RKO (cell line): ENCODE measurements around the gene ST3GAL2.
A peak's percentile ranks its signal among the peaks of the same experiment; 100 is the strongest.

Source experiments
- DNase-seq: peaks from one replicate; pipeline ENCODE4 v3.0.0-alpha.2; 2016; ENCODE audit warnings: low spot score

The ST3GAL2 gene

GRCh38 chr16:70437582-70438557, 1.0 kb downstream of the ST3GAL2 start:
- DNase-seq, result peak; percentile 69

GRCh38 chr16:70437017-70437581, 1.8 kb downstream of the ST3GAL2 start:
- DNase-seq, result no peak

- no peak for DNase-seq
These were observed 4.2 kb downstream of the ST3GAL2 start for GRCh38 chr16:70434484-70435260.

- DNase-seq, result no peak
These were observed 5.3 kb downstream of the ST3GAL2 start for GRCh38 chr16:70433458-70434103.

GRCh38 chr16:70432723-70433457, 6.0 kb downstream of the ST3GAL2 start:
- no peak for DNase-seq

GRCh38 chr16:70432356-70432722, 6.6 kb downstream of the ST3GAL2 start:
- no peak for DNase-seq

GRCh38 chr16:70430667-70431536, 8.0 kb downstream of the ST3GAL2 start:
- DNase-seq, result no peak

- no peak for DNase-seq
These were observed 8.8 kb downstream of the ST3GAL2 start for GRCh38 chr16:70429888-70430666.

- no peak for DNase-seq
These were observed 10.5 kb downstream of the ST3GAL2 start for GRCh38 chr16:70428178-70428998.

GRCh38 chr16:70427786-70428177, 11.1 kb downstream of the ST3GAL2 start:
- DNase-seq, result no peak

- no peak for DNase-seq
These were observed 16.4 kb downstream of the ST3GAL2 start for GRCh38 chr16:70422543-70422942.

GRCh38 chr16:70421473-70422311, 17.2 kb downstream of the ST3GAL2 start:
- no peak for DNase-seq

- no peak for DNase-seq
These were observed 17.9 kb downstream of the ST3GAL2 start for GRCh38 chr16:70421014-70421413.

GRCh38 chr16:70419384-70420327, 19.2 kb downstream of the ST3GAL2 start:
- no peak for DNase-seq

- no peak for DNase-seq
These were observed 19.9 kb downstream of the ST3GAL2 start for GRCh38 chr16:70418993-70419318.

GRCh38 chr16:70418274-70418992, 20.5 kb downstream of the ST3GAL2 start:
- DNase-seq, result no peak
